Spleen (tissue), 11 donors: ENCODE measurements around the gene CFAP251. TPM values are rescaled to one million over a fixed set of nuclear protein-coding genes. Genes with fewer than 3 reads are reported as not detected.

Source experiments
- DNase-seq: peaks from one replicate; pipeline ENCODE4 v3.0.0-alpha.2; 2020
- H3K27ac ChIP-seq, 8 donors: fragments of 200-600 bp; sonication (generic) in 7 of 8; 1 replicate in 4 of 8; 2 replicates in 4 of 8; pipeline versions ENCODE4 v1.5.0 to v1.8.0; 2016 to 2021; ENCODE audit warnings: inconsistent platforms in 4 of 8, mild to moderate bottlenecking in 4 of 8, moderate library complexity in 1 of 8
- H3K27me3 ChIP-seq, 7 donors: fragments of 200-600 bp; sonication (generic) in 6 of 7; replicated peaks in 1 of 7; 1 replicate in 4 of 7; 2 replicates in 3 of 7; pipeline versions ENCODE4 v1.5.0 to v1.8.0; 2016 to 2021; ENCODE audit warnings: inconsistent platforms in 3 of 7, mild to moderate bottlenecking in 1 of 7
- H3K36me3 ChIP-seq, 6 donors: fragments of 200-600 bp; sonication (generic) in 5 of 6; 1 replicate in 4 of 6; 2 replicates in 2 of 6; pipeline versions ENCODE4 v1.5.0 to v1.8.0; 2016 to 2021; ENCODE audit warnings: inconsistent platforms in 2 of 6
- H3K4me1 ChIP-seq, 6 donors: fragments of 200-600 bp; sonication (generic) in 5 of 6; 1 replicate in 3 of 6; 2 replicates in 3 of 6; pipeline versions ENCODE4 v1.5.0 to v1.8.0; 2016 to 2021; ENCODE audit warnings: inconsistent platforms in 3 of 6
- H3K4me3 ChIP-seq, 8 donors: fragments of 200-600 bp; sonication (generic) in 7 of 8; 1 replicate in 4 of 8; 2 replicates in 4 of 8; pipeline versions ENCODE4 v1.5.0 to v1.8.0; 2016 to 2021; ENCODE audit warnings: inconsistent platforms in 4 of 8, mild to moderate bottlenecking in 4 of 8, moderate library complexity in 2 of 8
- H3K9me3 ChIP-seq, 8 donors: fragments of 200-600 bp; sonication (generic) in 7 of 8; 1 replicate in 4 of 8; 2 replicates in 4 of 8; pipeline versions ENCODE4 v1.5.0 to v1.8.0; 2016 to 2021; ENCODE audit warnings: inconsistent platforms in 4 of 8
- CTCF ChIP-seq, 11 experiments: fragments of 200-600 bp in 7 of 11; fragments of 450-650 bp in 4 of 11; sonication (generic) in 4 of 11; IDR thresholded peaks in 8 of 11; conservative IDR thresholded peaks in 3 of 11; 1 replicate in 7 of 11; 2 replicates in 4 of 11; pipeline versions ENCODE4 v1.4.0 to v1.8.0; 2016 to 2021; ENCODE audit warnings: antibody characterized with exemption in 11 of 11, inconsistent platforms in 4 of 11, mild to moderate bottlenecking in 1 of 11
- POLR2A ChIP-seq, 3 donors: fragments of 450-650 bp; IDR thresholded peaks; one replicate each; pipeline ENCODE4 v1.5.1; 2017; ENCODE audit warnings: antibody characterized with exemption in 3 of 3, mild to moderate bottlenecking in 1 of 3
- POLR2AphosphoS5 ChIP-seq, 3 donors: sonication (generic); formaldehyde crosslinking; IDR thresholded peaks; one replicate each; pipeline ENCODE4 v1.5.1; 2017; ENCODE audit warnings: antibody characterized with exemption in 3 of 3
- WGBS, 5 donors: extraction: QIAGEN DNeasy Blood & Tissue Kit in 3 of 5; methylation state at CpG; one replicate each; pipeline versions ENCODE4 v1.1.5 to v1.1.7; 2013 to 2018; 5-methylcytosine and 5-hydroxymethylcytosine counted together
- intact Hi-C: fragments of 100-400 bp; cut with DNase I; formaldehyde crosslinking; loops from one replicate; pipeline ENCODE4 v1.15.0; 2023; ENCODE audit warnings: low total_unique reads
- polyA plus RNA-seq, 3 donors: library from polyadenylated mRNA; stranded (reverse); fragments of 200-250 nt; gene quantifications; one replicate each; pipeline ENCODE4 v1.2.1, GENCODE V29; 2013
- total RNA-seq, 7 donors: library from RNA; depleted of rRNA in 3 of 7; stranded (reverse); fragments of >200 nt in 3 of 7; fragmentation: NEBNext Ultra II Directional in 4 of 7; extraction: Animal tissue kit (Norgen Biotek cat#: 25700) in 4 of 7; gene quantifications; one replicate each; pipeline versions ENCODE4 v1.1.0 to v1.2.1, GENCODE V29; 2016 to 2021
- donor health status: healthy with polysubstance abuse.
- donor health status: DM: no; HTN: no; CAD: no; lungs with moderate emphysema.
- donor health status: DM: no; HTN: no; CAD: no.
- donor health status: Bipolar disorder and iron deficiency.
- donor health status: healthy.
- donor health status: DM: no; HTN: no; CAD: no.
- donor health status: DM: yes; HTN: yes; CAD: no.

Gene CFAP251
- total and polyA plus RNA-seq, 10 donors = 1.3 to 10.5 (median 3.6) TPM

- Histone ChIP-seq H3K27me3 (no peaks in the 10 kb centered on the region), H3K9me3 (peaks cover 0 to under 1% (median 0%) of the 10 kb centered on the region in 8 donors), H3K4me1 (no peaks in the 10 kb centered on the region), H3K27ac (no peak overlapping the region), H3K36me3 (peaks cover 0 to 9% (median 0%) of the 10 kb centered on the region in 6 donors), H3K4me3 (no peak overlapping the region)
- TF ChIP-seq POLR2A (IDR thresholded peaks at IDR 0.05) = no peak
- no peak for TF ChIP-seq POLR2AphosphoS5 (IDR thresholded peaks at IDR 0.05)
- TF ChIP-seq CTCF (IDR thresholded peaks at IDR 0.05 in 8 of 11, conservative IDR thresholded peaks at IDR 0.05 in 3 of 11) = no peak
- 95 to 97% (median 96%) methylated on average over 14 to 15 of the region's 15 CpGs for WGBS, 5 donors
- intact Hi-C loops = no loop called here
- DNase-seq = no peak
Observed at GRCh38 chr12:121942145-121942718, 23.8 kb downstream of the CFAP251 start.

GRCh38 chr12:121943926-121944325 lies 25.5 kb downstream of the CFAP251 start:
- peaks cover 0 to 7% (median 0%) of the 10 kb centered on the region in 6 donors for H3K36me3 ChIP-seq
- no peak overlapping the region for H3K4me3 ChIP-seq
- no peaks in the 10 kb centered on the region for H3K27me3 ChIP-seq
- intact Hi-C loops = no loop called here
- no peaks in the 10 kb centered on the region for H3K4me1 ChIP-seq
- no peak for TF ChIP-seq CTCF (IDR thresholded peaks at IDR 0.05 in 8 of 11, conservative IDR thresholded peaks at IDR 0.05 in 3 of 11)
- no peak for TF ChIP-seq POLR2A (IDR thresholded peaks at IDR 0.05)
- no peak for TF ChIP-seq POLR2AphosphoS5 (IDR thresholded peaks at IDR 0.05)
- H3K9me3 ChIP-seq = no peaks in the 10 kb centered on the region
- DNase-seq = no peak
- H3K27ac ChIP-seq = no peak overlapping the region

- no peak for DNase-seq
- intact Hi-C loops = no loop called here
- H3K27me3 ChIP-seq = no peaks in the 10 kb centered on the region
- H3K4me3 ChIP-seq = no peak overlapping the region
- H3K36me3 ChIP-seq = peaks cover 0 to 7% (median 0%) of the 10 kb centered on the region in 6 donors
- no peaks in the 10 kb centered on the region for H3K4me1 ChIP-seq
- H3K27ac ChIP-seq = no peak overlapping the region
- 91 to 98% (median 95%) methylated on average over 2 of the region's 2 CpGs for WGBS, 5 donors
- no peak for TF ChIP-seq CTCF (IDR thresholded peaks at IDR 0.05 in 8 of 11, conservative IDR thresholded peaks at IDR 0.05 in 3 of 11)
- TF ChIP-seq POLR2A (IDR thresholded peaks at IDR 0.05) = no peak
- no peak for TF ChIP-seq POLR2AphosphoS5 (IDR thresholded peaks at IDR 0.05)
- H3K9me3 ChIP-seq = no peaks in the 10 kb centered on the region
Observed at GRCh38 chr12:121946313-121947025, 28.1 kb downstream of the CFAP251 start.

GRCh38 chr12:121947981-121948380 lies 29.6 kb downstream of the CFAP251 start:
- 93 to 98% (median 94%) methylated on average over 2 of the region's 2 CpGs for WGBS, 5 donors
- no peak overlapping the region for H3K4me3 ChIP-seq
- H3K9me3 ChIP-seq = no peaks in the 10 kb centered on the region
- TF ChIP-seq POLR2A (IDR thresholded peaks at IDR 0.05) = no peak
- TF ChIP-seq POLR2AphosphoS5 (IDR thresholded peaks at IDR 0.05) = no peak
- TF ChIP-seq CTCF (IDR thresholded peaks at IDR 0.05 in 8 of 11, conservative IDR thresholded peaks at IDR 0.05 in 3 of 11) = no peak
- no peaks in the 10 kb centered on the region for H3K27me3 ChIP-seq
- peaks cover 0 to 7% (median 0%) of the 10 kb centered on the region in 6 donors for H3K36me3 ChIP-seq
- H3K27ac ChIP-seq = no peak overlapping the region
- no peak for DNase-seq
- intact Hi-C loops = no loop called here
- no peaks in the 10 kb centered on the region for H3K4me1 ChIP-seq
